Gastrocnemius medialis (tissue), 4 donors: Measurements from ENCODE around the gene CORIN. TPM values are rescaled to one million over a fixed set of nuclear protein-coding genes. Genes with fewer than 3 reads are reported as not detected.

Experiments used
- ATAC-seq, 2 donors: fragments of 150-250 bp; one replicate each; pipeline ENCODE4 v1.9.1; 2016
- DNase-seq, 2 donors: peaks; one replicate each; pipeline ENCODE4 v3.0.0-alpha.2; 2019
- H3K27ac ChIP-seq, 4 donors: fragments of 200-600 bp; sonication (generic); 1 replicate in 1 of 4; 2 replicates in 3 of 4; pipeline ENCODE4 v1.5.1; 2016 to 2018; ENCODE audit warnings: mild to moderate bottlenecking in 2 of 4, moderate library complexity in 1 of 4
- H3K27me3 ChIP-seq, 3 donors: fragments of 200-600 bp; sonication (generic) in 2 of 3; 1 replicate in 1 of 3; 2 replicates in 2 of 3; pipeline versions ENCODE4 v1.5.1 to v1.6.0; 2016 to 2019; ENCODE audit warnings: mild to moderate bottlenecking in 1 of 3, moderate library complexity in 1 of 3
- H3K36me3 ChIP-seq, 2 donors: fragments of 200-600 bp; sonication (generic) in 1 of 2; one replicate each; pipeline ENCODE4 v1.5.1; 2017 to 2018
- H3K4me1 ChIP-seq, 2 donors: fragments of 200-600 bp; sonication (generic) in 1 of 2; one replicate each; pipeline ENCODE4 v1.5.1; 2016 to 2017; ENCODE audit warnings: mild to moderate bottlenecking in 2 of 2
- H3K4me3 ChIP-seq, 4 donors: fragments of 200-600 bp; sonication (generic) in 3 of 4; 1 replicate in 1 of 4; 2 replicates in 3 of 4; pipeline ENCODE4 v1.5.1; 2016 to 2019; ENCODE audit warnings: mild to moderate bottlenecking in 2 of 4
- H3K9me3 ChIP-seq, 3 donors: fragments of 200-600 bp; sonication (generic) in 2 of 3; 1 replicate in 1 of 3; 2 replicates in 2 of 3; pipeline ENCODE4 v1.5.1; 2016 to 2019
- POLR2A ChIP-seq, 2 donors: fragments of 450-650 bp; IDR thresholded peaks; one replicate each; pipeline ENCODE4 v1.6.1; 2017; ENCODE audit warnings: antibody characterized with exemption in 2 of 2, mild to moderate bottlenecking in 2 of 2, moderate library complexity in 2 of 2
- in situ Hi-C, 4 donors: fragments of 200-750 bp; cut with MboI; loops; one replicate each; pipeline versions ENCODE4 v1.15.0 to v1.8.0; 2017; ENCODE audit warnings: low sequenced_read_pairs in 4 of 4
- intact Hi-C: fragments of 100-400 bp; cut with DNase I; formaldehyde crosslinking; loops from one replicate; pipeline ENCODE4 v1.15.1; 2023; ENCODE audit warnings: low total_unique reads
- total RNA-seq, 4 donors: library from RNA; depleted of rRNA; stranded (reverse); fragments of >200 nt; gene quantifications; one replicate each; pipeline versions ENCODE4 v1.1.0 to v1.2.3, GENCODE V29; 2016
- TF ChIP-seq, protein P1 (sequence below), 5 experiments: fragments of 450-650 bp in 3 of 5; fragments of 200-600 bp in 2 of 5; sonication (generic) in 2 of 5; IDR thresholded peaks in 4 of 5; conservative IDR thresholded peaks in 1 of 5; 1 replicate in 4 of 5; 2 replicates in 1 of 5; pipeline ENCODE4 v1.5.1; 2016 to 2019; ENCODE audit warnings: antibody characterized with exemption in 5 of 5, mild to moderate bottlenecking in 3 of 5, moderate library complexity in 3 of 5

The CORIN gene
- total RNA-seq, 4 donors from 2014 or later = 0.49 to 0.70 TPM; not detected in 2

DNA sequence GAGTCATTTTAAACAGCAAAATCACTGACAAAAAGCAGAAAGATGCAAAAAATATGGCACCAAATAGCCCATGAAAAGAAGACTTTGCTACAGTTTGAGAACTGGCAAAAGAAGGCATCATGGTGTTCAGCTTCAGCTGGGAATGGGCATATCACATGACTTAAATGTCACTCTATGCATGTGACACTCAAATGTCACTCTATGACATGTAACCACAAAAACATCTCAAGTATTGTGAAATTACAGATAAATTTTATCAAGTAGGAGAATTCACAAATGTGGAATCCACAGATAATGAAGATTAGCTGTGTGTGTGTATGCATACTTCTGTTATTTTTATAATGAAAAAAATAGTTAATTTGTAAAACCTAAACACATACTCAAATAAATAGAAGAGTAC lies 270.9 kb downstream of the CORIN start:
- Histone ChIP-seq H3K36me3 (no peaks in the 10 kb centered on the region), H3K9me3 (no peaks in the 10 kb centered on the region), H3K27ac (no peak overlapping the region), H3K4me1 (no peaks in the 10 kb centered on the region), H3K4me3 (no peak overlapping the region), H3K27me3 (no peaks in the 10 kb centered on the region)
- DNase-seq (no peak), ATAC-seq (no peak)
- intact Hi-C loops (loop anchor here (10.0 kb wide), 1 partner anchor 102 kb away; the partner anchor contains the start of gene COMMD8), in situ Hi-C loops (no loop called here)
- TF ChIP-seq, protein P1, sequence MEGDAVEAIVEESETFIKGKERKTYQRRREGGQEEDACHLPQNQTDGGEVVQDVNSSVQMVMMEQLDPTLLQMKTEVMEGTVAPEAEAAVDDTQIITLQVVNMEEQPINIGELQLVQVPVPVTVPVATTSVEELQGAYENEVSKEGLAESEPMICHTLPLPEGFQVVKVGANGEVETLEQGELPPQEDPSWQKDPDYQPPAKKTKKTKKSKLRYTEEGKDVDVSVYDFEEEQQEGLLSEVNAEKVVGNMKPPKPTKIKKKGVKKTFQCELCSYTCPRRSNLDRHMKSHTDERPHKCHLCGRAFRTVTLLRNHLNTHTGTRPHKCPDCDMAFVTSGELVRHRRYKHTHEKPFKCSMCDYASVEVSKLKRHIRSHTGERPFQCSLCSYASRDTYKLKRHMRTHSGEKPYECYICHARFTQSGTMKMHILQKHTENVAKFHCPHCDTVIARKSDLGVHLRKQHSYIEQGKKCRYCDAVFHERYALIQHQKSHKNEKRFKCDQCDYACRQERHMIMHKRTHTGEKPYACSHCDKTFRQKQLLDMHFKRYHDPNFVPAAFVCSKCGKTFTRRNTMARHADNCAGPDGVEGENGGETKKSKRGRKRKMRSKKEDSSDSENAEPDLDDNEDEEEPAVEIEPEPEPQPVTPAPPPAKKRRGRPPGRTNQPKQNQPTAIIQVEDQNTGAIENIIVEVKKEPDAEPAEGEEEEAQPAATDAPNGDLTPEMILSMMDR (IDR thresholded peaks at IDR 0.05 in 4 of 5, conservative IDR thresholded peaks at IDR 0.05 in 1 of 5) = no peak
- no peak for TF ChIP-seq POLR2A (IDR thresholded peaks at IDR 0.05)

- Histone ChIP-seq H3K27ac (no peak overlapping the region), H3K4me1 (no peaks in the 10 kb centered on the region), H3K36me3 (no peaks in the 10 kb centered on the region), H3K27me3 (no peaks in the 10 kb centered on the region), H3K9me3 (no peaks in the 10 kb centered on the region), H3K4me3 (no peak overlapping the region)
- TF ChIP-seq POLR2A (IDR thresholded peaks at IDR 0.05) = no peak
- TF ChIP-seq, protein P1 (IDR thresholded peaks at IDR 0.05 in 4 of 5, conservative IDR thresholded peaks at IDR 0.05 in 1 of 5) = peak in 1 of 5 experiments; percentile 2
- intact Hi-C loops (loop anchor here (10.0 kb wide), 1 partner anchor 102 kb away; the partner anchor contains the start of gene COMMD8), in situ Hi-C loops (no loop called here)
- no peak for ATAC-seq
- no peak for DNase-seq
Observed at GRCh38 chr4:47566566-47566965, 271.3 kb downstream of the CORIN start.

DNA sequence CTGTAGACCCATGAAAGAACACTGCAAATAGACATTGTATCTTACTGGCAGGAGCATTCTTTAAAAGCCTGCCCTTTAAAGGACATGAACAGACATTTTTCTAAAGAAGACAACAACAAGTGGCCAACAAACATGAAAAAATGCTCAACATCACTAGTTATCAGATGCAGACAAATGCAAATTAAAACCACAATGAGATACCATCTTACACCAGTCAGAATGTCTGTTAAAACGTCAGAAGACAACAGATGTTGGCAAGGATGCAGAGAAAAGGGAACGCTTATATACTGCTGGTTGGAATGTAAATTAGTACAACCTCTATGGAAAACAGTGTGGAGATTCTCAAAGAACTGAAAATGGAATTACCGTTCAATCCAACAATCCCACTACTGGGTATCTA lies 275.6 kb downstream of the CORIN start:
- Histone ChIP-seq H3K4me3 (no peak overlapping the region), H3K27me3 (no peaks in the 10 kb centered on the region), H3K4me1 (no peaks in the 10 kb centered on the region), H3K27ac (no peak overlapping the region), H3K9me3 (no peaks in the 10 kb centered on the region), H3K36me3 (no peaks in the 10 kb centered on the region)
- in situ Hi-C loops = no loop called here
- no peak for TF ChIP-seq POLR2A (IDR thresholded peaks at IDR 0.05)
- TF ChIP-seq, protein P1 (IDR thresholded peaks at IDR 0.05 in 4 of 5, conservative IDR thresholded peaks at IDR 0.05 in 1 of 5) = no peak
- DNase-seq = no peak
- no peak for ATAC-seq
- intact Hi-C loops = loop anchor here (10.0 kb wide), 1 partner anchor 97 kb away; the partner anchor contains the start of gene COMMD8

DNA sequence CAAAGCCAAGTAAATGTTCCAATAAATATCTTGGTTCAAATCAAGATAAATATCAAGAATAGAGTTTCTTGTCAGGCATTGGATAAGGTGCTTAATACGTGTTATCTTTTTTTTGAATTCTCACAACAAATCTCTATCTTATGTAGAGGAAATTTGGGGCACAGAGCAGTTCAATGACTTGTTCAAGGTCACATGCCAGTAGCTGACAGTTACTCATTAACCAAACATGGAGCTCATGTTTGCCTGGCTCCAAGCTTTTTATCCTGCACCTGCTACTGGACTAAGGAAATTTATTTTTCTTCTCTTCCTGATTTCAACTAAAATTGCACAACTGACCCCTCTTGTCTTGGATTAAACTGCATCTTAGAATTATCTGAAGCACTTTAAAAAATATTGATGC lies 276.5 kb downstream of the CORIN start:
- in situ Hi-C loops = no loop called here
- intact Hi-C loops = loop anchor here (10.0 kb wide), 1 partner anchor 97 kb away; the partner anchor contains the start of gene COMMD8

More for the DNA sequence above, 276.5 kb downstream of the CORIN start:
- H3K36me3 ChIP-seq = no peaks in the 10 kb centered on the region
- no peak overlapping the region for H3K27ac ChIP-seq
- no peaks in the 10 kb centered on the region for H3K4me1 ChIP-seq
- ATAC-seq (no peak), DNase-seq (no peak)
- no peaks in the 10 kb centered on the region for H3K27me3 ChIP-seq
- H3K4me3 ChIP-seq = no peak overlapping the region
- TF ChIP-seq, protein P1 (IDR thresholded peaks at IDR 0.05 in 4 of 5, conservative IDR thresholded peaks at IDR 0.05 in 1 of 5) = no peak
- TF ChIP-seq POLR2A (IDR thresholded peaks at IDR 0.05) = no peak
- no peaks in the 10 kb centered on the region for H3K9me3 ChIP-seq
